Heart left ventricle (tissue), 13 donors: ENCODE results near the gene CDKL5.

Source experiments
- POLR2A ChIP-seq, 2 donors: fragments of 450-650 bp; IDR thresholded peaks; one replicate each; pipeline ENCODE4 v1.6.1; 2017; ENCODE audit warnings: antibody characterized with exemption in 2 of 2, mild to moderate bottlenecking in 2 of 2, moderate library complexity in 2 of 2
- TF ChIP-seq, protein P1 (sequence below), 12 donors: fragments of 200-600 bp; sonication (generic) in 4 of 12; IDR thresholded peaks; one replicate each; pipeline versions ENCODE4 v1.5.0 to v1.8.0; 2018 to 2022; ENCODE audit warnings: antibody characterized with exemption in 12 of 12, mild to moderate bottlenecking in 5 of 12
- donor health status: ischemic (EF 13 %, LVEDD 7.1; RV severe dilation, severe dysfunction).
- donor health status: DM: no; HTN: yes; CAD: no.
- donor health status: DM: no; HTN: no; CAD: no.
- donor health status: ischemic (EF 25% LVEDD 6.9; RV normal size, moderate dysfunction).
- donor health status: ischemic (EF 25% LVEDD 5.7; RV mildly dilated, moderate dysfunction).
- donor health status: ischemic (EF 35%, LVEDD 5.7; RV mildly dilated, moderate dysfunction).
- donor health status: nonischemic (EF 11% LVEDD 7.7; RV severe dilation, severe dysfunction).
- donor health status: DM: yes; HTN: yes; CAD: no.
- donor health status: PGD.
- donor health status: ischemic (EF 29% LVEDD 5.4; RV normal size, mild dysfunction).
- donor health status: nonischemic (EF 23%, LVEDD 6.1; RV moderate dilation, normal function).

DNA sequence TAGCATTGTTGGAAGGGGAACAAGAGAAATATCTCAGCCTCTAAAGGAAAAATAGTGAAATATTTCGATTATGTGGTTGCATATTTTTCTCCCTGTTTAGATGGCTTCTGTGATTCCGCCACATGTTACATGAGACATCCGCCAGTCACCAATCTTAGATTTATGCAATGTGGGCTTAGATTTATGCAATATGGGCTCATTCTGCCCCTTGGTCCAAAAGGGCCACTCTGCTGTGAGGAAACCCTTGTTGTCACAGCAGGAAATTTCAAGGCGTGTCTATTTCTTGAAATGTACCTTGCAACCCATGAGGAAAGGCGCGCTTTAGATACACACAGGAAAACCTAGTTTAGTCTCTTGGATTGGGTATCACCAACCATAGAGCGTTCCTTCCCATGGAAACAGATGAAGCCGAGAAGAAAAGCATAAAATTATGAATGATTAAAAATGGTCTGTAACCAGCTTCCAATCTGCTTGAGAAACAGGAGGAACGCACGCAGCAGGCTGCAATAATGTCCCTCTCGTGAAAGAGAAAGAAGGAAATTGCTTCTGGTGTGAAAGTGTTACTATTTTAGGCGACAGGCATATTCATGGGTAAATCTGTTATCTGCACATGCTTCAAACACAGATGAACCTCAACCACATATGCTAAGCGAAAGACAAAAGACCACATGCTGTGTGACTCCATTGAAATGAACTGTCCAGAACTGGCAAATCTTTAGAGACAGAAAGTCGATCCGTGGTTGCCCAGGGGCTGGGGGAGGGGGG is 242.8 kb downstream of the CDKL5 start:
- TF ChIP-seq, protein P1, sequence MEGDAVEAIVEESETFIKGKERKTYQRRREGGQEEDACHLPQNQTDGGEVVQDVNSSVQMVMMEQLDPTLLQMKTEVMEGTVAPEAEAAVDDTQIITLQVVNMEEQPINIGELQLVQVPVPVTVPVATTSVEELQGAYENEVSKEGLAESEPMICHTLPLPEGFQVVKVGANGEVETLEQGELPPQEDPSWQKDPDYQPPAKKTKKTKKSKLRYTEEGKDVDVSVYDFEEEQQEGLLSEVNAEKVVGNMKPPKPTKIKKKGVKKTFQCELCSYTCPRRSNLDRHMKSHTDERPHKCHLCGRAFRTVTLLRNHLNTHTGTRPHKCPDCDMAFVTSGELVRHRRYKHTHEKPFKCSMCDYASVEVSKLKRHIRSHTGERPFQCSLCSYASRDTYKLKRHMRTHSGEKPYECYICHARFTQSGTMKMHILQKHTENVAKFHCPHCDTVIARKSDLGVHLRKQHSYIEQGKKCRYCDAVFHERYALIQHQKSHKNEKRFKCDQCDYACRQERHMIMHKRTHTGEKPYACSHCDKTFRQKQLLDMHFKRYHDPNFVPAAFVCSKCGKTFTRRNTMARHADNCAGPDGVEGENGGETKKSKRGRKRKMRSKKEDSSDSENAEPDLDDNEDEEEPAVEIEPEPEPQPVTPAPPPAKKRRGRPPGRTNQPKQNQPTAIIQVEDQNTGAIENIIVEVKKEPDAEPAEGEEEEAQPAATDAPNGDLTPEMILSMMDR (IDR thresholded peaks at IDR 0.05): no peak
- TF ChIP-seq POLR2A (IDR thresholded peaks at IDR 0.05): no peak
